ENCODE data around the gene CCDC146.
"Not testable (repeated sequence)": the region's sequence is repeated elsewhere in the genome, so short reads cannot be mapped to it uniquely, and the experiment has no call there.

- TF ChIP-seq CTCF, POLR2AphosphoS5 (IDR thresholded peaks at IDR 0.05): not testable (repeated sequence)
Measured at GRCh38 chr7:77107659-77108058, 14.8 kb upstream of the CCDC146 start.

All from upper lobe of left lung (tissue), 4 donors.